ENCODE results near the gene SKP1. TPM values are rescaled to one million over a fixed set of nuclear protein-coding genes. Genes with fewer than 3 reads are reported as not detected.
A peak's percentile ranks its signal among the peaks of the same experiment; 100 is the strongest.

SKP1 gene
- total RNA-seq, 1 donor from 2014 or later = 333 TPM

- Mint-ChIP-seq H3K4me1 (ENCODE audit: unreplicated experiment) (no peaks in the 10 kb centered on the region), H3K36me3 (ENCODE audit: unreplicated experiment) (no peaks in the 10 kb centered on the region), H3K4me3 (ENCODE audit: unreplicated experiment) (no peak overlapping the region), H3K27me3 (ENCODE audit: unreplicated experiment) (peaks cover 10% of the 10 kb centered on the region), H3K9me3 (ENCODE audit: unreplicated experiment) (no peaks in the 10 kb centered on the region), H3K27ac (ENCODE audit: unreplicated experiment) (no peak overlapping the region)
- no peak for DNase-seq (ENCODE audit: extremely low spot score, unreplicated experiment)
- no peak for TF ChIP-seq CTCF (IDR thresholded peaks at IDR 0.05)
Measured at GRCh38 chr5:134106991-134107701, 69.6 kb downstream of the SKP1 start.

GRCh38 chr5:134103998-134104654 is 72.6 kb downstream of the SKP1 start:
- DNase-seq (ENCODE audit: extremely low spot score, unreplicated experiment) = no peak
- Mint-ChIP-seq H3K36me3 (ENCODE audit: unreplicated experiment) (no peaks in the 10 kb centered on the region), H3K27ac (ENCODE audit: unreplicated experiment) (no peak overlapping the region), H3K4me3 (ENCODE audit: unreplicated experiment) (no peak overlapping the region), H3K27me3 (ENCODE audit: unreplicated experiment) (peaks cover 2% of the 10 kb centered on the region), H3K4me1 (ENCODE audit: unreplicated experiment) (peaks cover 11% of the 10 kb centered on the region), H3K9me3 (ENCODE audit: unreplicated experiment) (no peaks in the 10 kb centered on the region)
- TF ChIP-seq CTCF (IDR thresholded peaks at IDR 0.05) = no peak

GRCh38 chr5:134103397-134103796 is 73.4 kb downstream of the SKP1 start:
- Mint-ChIP-seq H3K27ac (ENCODE audit: unreplicated experiment) (no peak overlapping the region), H3K27me3 (ENCODE audit: unreplicated experiment) (peaks cover 2% of the 10 kb centered on the region), H3K4me3 (ENCODE audit: unreplicated experiment) (no peak overlapping the region), H3K36me3 (ENCODE audit: unreplicated experiment) (no peaks in the 10 kb centered on the region), H3K4me1 (ENCODE audit: unreplicated experiment) (peaks cover 11% of the 10 kb centered on the region), H3K9me3 (ENCODE audit: unreplicated experiment) (no peaks in the 10 kb centered on the region)
- TF ChIP-seq CTCF (IDR thresholded peaks at IDR 0.05) = no peak
- DNase-seq (ENCODE audit: extremely low spot score, unreplicated experiment) = no peak

- Mint-ChIP-seq H3K4me3 (ENCODE audit: unreplicated experiment) (no peak overlapping the region), H3K9me3 (ENCODE audit: unreplicated experiment) (no peaks in the 10 kb centered on the region), H3K4me1 (ENCODE audit: unreplicated experiment) (peaks cover 11% of the 10 kb centered on the region), H3K27ac (ENCODE audit: unreplicated experiment) (no peak overlapping the region), H3K36me3 (ENCODE audit: unreplicated experiment) (no peaks in the 10 kb centered on the region), H3K27me3 (ENCODE audit: unreplicated experiment) (peaks cover 5% of the 10 kb centered on the region)
- TF ChIP-seq CTCF (IDR thresholded peaks at IDR 0.05) = peak; percentile 82
- no peak for DNase-seq (ENCODE audit: extremely low spot score, unreplicated experiment)
Measured at GRCh38 chr5:134101686-134102439, 74.9 kb downstream of the SKP1 start.
